ENCODE data around the gene ELOVL7.
"Not testable (repeated sequence)": the region's sequence is repeated elsewhere in the genome, so short reads cannot be mapped to it uniquely, and the experiment has no call there.

Gene ELOVL7

DNA sequence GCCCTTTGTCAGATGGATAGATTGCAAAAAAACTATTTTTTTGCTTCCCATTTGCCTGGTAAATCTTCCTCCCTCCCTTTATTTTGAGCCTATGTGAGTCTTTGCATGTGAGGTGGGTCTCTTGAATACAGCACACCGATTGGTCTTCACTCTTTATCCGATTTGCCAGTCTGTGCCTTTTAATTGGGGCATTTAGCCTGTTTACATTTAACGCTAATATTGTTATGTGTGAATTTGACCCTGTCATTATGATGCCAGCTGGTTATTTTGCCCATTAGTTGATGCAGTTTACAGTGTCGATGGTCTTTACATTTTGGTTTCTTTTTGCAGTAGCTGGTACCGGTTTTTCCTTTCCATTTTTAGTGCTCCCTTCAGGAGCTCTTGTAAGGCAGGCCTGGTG is 131.1 kb downstream of the ELOVL7 start:
- no peak for DNase-seq (ENCODE audit: low spot score)

DNA sequence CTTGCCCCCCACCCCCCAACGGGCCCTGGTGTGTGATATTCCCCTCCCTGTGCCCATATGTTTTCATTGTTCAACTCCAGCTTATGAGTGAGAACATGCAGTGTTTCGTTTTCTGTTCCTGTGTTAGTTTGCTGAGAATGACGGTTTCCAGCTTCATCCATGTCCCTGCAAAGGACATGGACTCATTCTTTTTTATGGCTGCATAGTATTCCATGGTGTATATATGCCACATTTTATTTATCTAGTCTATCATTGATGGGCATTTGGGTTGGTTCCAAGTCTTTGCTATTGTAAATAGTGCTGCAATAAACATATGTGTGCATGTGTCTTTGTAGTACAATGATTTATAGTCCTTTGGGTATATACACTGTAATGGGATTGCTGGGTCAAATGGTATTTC is 132.2 kb downstream of the ELOVL7 start:
- not testable (repeated sequence) for DNase-seq (ENCODE audit: low spot score)

DNA sequence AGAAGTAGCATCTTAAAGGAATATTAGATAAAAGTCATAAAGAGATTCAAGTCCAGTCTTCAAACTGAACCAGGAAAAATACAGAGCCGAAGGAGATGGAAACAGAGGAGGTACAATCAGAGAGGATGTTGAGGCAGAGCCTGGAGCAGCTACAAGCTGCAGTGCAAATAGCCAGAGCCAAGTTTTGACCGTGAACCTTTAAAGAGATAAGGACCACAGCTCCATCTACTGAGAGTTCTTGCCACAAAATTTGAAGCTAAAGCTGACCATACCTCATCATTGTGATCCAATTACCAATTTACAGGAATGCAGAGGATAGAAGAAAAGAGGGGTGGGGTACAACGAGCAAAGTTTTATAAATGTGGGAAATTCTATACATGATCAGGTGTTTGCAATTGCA is 133.7 kb downstream of the ELOVL7 start:
- DNase-seq (ENCODE audit: low spot score) = no peak

DNA sequence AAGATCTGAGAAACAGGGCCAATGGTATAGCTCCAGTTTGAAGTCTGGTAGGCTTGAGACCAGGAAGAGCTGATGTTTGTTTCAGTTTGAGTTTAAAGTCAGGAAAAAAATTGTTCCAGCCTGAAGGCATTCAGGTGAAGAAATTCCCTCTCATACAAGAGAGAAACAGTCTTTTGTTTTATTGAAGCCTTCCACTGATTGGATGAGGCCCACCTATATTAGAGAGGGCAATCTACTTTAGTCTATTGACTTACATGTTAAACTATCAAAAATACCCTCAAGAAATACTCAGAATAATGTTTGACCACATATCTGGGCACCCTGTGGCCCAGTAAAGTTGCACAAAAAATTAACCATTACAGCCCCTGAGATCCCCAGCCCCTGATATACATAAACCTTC is 138.9 kb downstream of the ELOVL7 start:
- no peak for DNase-seq (ENCODE audit: low spot score)

DNA sequence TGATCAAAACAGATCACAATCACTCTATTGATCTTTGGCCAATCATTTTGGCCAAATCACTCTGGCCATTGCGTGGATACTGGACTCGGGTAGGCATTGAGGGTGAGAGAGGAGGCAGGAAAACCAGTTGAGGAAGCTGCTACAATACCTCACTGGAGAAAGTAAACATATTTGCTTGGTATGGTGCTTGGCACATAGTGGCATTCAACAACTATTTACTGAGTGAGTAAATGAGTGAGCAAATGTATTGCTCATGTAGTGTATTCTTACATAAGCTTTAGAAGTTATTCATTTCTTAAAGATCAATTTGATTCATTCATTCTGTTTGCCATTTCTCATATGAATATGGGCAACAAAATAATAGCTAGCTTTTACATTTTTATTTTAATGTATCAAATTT is 140.1 kb downstream of the ELOVL7 start:
- DNase-seq (ENCODE audit: low spot score) = no peak

Measured in left forelimb (tissue), 1 donor.